Forelimb muscle (tissue), 1 donor: ENCODE results near the gene NPBWR2. TPM values are rescaled to one million over a fixed set of nuclear protein-coding genes. Genes with fewer than 3 reads are reported as not detected.

Source experiments
- DNase-seq: peaks from one replicate; pipeline ENCODE4 v3.0.0-alpha.2; 2013; ENCODE audit warnings: low read depth
- polyA plus RNA-seq: library from polyadenylated mRNA; unstranded; fragments of 120-200 nt; gene quantifications from one replicate; pipeline ENCODE4 v1.2.1, GENCODE V29; 2013; ENCODE audit not compliant: insufficient read length

The NPBWR2 gene
- polyA plus RNA-seq, 1 donor: not detected

DNA sequence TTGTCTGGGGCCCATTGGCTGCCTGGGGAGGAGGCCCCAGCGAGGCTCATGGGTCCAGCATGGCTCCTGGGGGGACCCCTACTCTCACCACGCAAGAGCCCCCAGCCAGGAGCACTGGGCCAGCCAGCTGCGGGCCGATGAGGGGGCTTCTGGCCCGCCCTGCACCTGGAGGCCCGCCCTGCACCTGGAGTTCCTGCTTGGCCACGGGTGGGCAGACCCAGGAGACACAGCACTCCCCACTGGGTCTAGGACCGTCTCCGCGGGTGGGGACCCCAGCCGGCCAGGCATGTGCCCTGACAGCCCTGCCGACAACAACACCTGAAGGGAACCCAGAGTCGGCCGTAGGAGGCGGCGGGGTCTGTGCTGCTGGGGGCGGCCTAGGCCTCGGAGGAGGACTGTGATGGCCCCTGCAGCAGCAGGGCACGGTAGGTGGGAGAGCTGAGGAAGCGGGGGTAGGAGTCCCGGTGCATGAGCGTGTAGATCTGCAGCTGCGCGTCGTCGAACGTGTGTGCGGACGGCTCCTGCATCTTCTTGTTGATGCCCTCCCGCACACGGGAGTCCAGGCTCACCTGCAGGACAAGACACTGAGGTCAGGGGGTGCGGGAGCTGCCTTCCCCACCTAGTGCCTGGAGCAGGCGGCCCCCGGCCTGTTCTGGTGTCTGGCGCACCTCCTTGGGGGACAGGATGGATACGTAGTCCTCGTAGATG lies 33.7 kb downstream of the NPBWR2 start:
- no peak for DNase-seq

DNA sequence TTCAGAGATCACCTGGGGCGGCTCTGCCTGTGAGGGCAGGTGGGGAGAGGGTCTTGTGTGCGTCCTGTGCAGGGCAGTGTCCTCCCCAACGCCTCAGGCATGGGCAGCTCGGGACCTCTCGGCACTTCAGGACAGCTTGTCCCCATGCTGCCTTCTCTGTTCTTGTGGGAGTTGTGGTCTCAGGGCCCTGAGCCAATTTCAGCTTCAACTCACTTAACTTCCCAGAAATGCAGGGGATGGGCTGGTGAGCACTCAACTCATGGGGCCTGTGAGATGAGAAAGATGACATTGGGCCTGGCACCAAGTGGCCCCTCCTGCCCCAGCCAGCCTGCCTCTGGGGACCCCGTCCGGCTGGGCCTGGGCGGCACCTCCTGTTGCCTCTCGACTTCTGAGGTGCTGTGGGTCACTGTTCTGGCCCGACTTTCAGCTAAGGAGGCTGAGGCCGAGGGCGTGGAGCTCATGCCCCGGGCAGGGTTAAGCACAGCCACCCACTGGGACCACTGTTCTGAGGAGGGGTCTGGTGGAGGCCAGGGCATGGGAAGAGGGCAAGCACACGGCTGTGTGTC lies 34.8 kb downstream of the NPBWR2 start:
- DNase-seq: no peak

DNA sequence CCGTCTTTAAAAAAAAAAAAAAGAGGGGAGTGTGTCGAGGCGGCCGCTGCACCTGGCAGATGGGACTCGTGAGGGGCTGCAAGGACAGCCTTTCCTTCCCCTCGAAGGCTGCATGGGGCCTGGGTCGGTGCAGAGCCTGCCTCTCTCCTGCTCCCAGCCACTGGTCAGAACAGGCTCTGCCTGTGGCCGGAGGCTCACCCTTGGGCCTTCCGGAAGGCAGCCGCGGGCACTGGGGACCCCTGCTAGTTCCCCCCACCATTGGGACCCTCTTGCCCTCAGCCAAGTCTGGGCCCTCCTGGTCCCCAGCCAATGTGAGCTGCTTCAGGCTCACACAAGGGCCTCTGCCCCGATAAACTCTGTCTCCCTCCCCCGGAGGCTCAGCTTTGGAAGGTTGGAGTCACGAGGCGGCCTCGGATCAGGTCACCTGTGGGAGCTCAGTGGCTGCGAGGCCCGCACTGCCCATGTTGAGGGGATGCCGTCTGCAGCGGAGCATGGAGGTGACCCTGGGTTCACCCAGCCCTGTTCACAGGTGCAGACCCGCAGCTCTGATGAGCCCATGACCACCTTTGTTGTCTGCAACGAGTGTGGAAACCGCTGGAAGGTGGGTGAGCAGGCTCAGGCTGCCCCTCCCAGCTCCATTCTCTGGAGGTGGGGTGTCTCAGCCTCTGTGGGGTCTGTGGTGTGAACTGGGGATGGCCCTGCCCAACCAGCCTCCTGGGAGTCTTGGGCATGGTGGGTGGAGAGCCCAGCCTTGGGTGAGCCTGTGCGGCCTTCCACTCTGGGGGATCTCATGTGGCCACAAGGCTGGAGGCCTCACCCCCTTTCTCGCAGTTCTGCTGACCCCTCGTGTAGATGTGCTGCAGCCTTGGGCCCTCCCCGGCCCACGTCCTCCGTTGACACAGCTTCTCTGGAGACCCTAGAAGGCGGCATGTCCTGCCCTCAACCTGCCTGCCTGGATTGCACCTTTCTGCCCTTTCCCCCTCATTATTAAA lies 35.7 kb downstream of the NPBWR2 start:
- no peak for DNase-seq

DNA sequence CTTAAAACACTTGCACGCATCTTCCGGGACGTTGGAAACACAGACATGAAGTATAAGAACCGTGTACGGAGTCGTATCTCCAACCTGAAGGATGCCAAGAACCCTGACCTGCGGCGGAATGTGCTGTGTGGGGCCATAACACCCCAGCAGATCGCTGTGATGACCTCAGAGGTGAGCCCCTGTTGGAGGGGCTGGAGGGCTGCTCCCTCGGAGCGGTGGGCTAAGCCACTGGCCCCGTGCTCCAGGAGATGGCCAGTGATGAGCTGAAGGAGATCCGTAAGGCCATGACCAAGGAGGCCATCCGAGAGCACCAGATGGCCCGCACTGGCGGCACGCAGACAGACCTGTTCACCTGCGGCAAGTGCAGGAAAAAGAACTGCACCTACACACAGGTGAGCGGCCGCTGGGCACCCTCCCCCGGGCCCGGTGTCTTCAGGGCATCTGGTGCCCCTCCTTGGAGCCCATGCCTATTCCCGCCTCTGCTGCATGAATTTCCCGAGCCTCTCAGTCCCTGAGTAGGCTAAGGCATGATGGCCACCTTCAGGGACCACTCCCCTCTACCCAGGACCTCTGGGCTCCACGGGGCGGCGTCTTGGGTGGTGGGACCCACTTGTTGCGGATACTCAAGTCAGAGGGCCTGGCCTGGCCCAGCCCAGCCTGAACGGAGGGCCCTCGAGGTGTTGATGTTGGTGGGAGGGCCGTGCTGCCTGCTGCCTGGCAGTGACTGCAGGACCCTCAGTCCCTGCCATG lies 36.9 kb downstream of the NPBWR2 start:
- DNase-seq: no peak

DNA sequence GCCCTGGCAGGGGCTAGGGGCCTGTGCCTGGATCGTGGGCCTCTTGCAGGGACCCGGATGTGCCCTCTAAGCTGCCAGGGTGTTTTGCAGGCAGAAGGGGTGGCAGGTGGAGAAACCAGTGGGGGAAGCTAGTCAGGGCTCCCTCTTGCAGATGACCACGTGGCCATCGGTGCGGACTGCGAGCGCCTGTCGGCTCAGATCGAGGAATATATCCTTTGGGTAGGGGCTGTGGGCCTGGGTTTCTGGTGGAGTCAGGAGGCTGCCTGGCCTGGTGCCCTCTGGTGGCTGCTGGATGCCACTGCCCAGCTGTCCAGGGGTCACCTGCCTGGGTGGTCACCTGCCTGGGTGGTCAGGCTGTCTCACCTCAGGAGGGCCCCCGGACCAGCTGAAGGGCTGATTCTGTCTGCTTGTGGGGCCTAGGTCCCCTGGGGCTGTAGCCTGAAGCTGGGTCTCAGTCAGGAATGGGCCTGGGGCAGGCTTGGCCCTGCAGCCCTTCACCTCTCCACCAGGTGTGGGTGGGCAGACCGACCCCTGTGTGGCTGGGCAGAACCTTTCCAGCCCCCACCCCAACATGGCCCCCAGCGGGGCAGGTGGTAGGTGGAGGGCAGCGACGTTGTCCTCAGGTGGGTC lies 37.6 kb downstream of the NPBWR2 start:
- no peak for DNase-seq

DNA sequence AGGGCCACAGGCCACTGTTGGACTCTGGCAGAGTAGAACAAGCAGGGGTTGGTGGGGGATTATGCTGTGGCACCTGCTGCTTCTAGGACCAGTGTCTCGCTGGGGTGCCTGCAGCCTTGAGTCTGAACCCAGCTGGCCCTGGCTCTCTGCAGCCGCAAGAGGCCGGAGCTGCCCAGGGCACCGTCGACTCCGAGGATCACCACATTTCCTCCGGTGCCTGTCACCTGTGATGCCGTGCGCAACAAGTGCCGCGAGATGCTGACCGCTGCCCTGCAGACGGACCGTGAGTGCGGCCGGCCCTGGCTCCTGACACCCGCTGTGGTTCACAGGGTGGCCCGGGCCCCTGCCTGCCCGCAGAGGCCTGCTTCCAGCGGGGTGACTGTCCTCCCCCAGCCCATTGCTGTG lies 38.2 kb downstream of the NPBWR2 start:
- no peak for DNase-seq

DNA sequence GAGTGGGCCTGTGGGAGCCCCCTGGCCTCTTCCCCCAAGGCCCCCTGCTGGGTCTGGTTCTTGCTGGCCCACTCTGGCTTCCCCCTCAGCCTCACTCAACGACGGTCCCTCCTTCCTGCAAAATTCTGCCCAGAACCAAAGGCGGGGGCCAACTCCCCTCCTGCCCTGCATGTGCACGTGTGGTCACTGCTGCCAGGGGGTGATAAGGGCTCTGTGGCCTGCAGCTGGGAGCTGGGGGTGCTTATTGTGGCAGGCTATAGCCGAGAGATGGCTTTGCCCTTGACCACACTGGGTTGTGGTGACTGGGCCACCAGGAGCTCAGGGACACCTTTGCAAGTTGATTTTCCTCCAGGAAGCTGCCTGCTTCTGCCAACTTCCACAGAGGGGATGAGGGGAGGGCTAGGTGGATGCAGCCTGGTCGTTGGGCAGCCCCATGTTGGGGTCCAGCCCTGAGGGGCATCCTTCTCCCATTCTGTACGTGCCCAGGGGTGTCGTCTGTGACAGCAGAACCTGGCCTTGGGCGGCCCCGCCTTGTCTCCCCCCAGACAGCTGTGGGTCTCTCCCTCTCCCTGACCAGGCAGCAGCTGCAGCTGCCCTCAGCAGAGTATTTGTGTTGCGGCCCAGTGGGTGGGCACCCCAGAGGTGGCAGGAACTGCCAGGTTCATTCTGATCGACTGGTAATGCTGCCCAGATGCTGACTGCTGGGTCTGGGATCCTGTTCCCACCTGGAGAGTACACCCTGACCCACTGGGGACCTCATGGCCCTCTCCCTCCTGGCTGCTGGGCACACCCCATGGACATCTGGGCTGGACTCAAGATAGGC lies 38.8 kb downstream of the NPBWR2 start:
- no peak for DNase-seq

DNA sequence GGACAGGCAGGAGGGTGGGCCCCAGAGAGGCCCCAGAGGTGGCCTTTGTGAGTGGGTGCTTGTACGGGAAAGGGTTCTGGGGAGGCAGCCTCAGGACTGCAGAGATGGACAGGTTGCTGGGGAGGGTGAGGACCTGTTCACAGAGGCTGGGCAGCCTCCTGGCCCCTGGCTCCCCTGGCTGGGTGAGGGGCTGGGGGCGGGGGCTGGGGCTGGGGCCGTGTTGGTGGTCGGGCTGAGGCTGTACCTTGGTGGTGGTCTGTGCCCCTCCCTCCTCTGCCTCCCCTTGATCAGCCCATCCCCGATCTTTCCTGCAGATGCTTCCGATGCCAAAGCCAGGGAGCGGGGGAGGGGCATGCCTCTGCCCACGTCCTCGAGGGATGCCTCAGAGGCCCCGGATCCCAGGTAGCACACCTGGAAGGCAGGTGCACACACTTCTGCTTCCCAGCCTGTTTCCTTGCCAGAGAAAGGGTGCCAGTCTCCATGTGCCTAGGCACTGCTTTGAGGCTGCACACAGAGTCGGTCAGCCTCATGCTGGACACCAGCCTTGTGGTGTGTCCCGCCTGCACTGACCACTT lies 39.5 kb downstream of the NPBWR2 start:
- DNase-seq: no peak

DNA sequence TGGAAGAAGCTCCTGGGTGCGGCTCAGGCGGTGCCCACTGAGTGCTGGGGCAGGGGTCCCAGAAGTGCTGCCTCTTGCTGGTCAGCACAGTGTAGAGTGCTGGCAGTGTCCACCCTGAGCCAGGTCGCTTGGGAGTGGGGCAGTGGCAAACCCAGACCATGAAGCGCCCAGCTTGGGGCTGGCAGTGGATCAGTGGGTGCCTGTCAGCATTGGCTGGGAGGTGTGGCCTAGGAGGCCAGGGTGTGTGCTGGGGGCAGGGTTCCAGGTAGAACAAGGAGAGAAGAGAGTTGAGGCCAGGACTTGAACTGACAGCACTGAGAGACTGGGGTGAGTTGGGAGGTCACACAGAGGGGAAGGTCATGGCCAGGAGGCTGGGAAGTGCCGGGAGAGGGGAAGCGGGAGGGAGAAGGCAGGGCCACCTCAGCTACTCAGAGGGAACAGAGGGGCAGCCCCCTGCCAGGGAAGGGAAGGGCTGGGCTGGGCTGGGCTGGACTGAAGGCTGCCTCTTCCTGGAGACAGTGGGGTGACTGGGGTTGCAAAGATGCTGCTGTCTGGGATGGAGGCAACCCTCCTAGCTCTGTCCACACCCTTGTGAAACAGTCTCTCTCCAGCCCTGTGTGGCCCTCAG lies 40.2 kb downstream of the NPBWR2 start:
- DNase-seq: no peak

DNA sequence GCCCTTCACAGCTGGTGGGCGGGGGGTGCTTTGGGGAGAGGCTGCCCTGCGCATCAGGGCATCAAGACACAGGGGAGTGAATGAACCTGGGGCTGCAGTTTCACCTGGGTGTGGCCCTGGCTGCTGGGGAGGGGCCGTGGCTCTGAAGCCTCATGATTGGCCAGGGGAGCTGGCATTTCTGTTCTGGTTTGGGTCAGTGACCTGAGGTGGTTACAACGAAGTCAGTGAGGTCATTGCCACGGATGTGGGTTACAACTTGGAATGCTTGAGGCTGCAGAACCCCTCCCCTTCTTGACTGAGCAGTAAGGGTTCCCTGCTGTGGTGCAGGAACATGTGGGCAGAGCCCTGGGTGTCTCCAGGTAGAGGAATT lies 41.4 kb downstream of the NPBWR2 start:
- DNase-seq: no peak

DNA sequence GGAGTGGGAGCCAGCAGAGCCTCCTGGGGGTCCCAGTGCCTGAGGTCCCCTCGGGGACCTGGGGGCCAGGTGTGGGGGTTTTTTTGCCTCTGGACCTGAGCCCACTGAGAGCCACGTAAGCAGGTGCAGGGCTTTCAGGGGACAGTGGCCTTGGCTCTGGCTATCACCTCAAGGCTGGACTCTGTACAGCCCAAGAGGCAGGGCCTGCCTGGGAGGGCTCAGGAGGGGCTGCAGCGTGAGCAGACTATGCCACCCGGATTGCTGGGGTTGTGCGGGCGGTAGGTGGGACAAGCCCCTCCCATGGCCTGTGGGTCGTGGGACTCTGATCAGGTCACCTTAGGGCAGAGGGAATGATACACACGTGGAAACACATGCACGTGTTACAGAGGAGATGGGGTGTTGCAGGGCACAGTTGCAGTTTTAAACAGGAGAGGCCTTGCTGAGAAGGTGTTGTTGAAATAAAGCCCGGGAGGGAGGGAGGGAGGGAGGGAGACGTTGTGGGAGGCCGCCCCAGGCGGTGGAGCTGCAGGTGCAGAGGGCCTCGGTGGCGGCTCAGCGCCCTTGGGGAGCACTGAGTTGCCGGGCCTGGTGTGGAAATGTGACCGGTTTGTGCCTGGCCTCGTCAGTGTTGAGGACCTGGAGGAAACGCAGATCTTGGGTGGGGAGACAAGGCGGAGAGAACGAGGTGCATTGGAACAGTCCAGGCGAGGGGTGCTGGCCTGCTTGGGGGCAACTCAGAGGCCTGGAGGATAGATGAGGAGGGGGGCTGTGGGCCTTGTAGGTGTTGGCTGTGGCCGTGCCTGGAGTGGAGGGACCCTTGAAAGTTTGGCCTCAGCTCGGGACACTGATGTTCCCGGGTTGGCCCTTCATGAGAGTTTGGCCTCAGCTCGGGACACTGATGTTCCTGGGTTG lies 42.0 kb downstream of the NPBWR2 start:
- no peak for DNase-seq

DNA sequence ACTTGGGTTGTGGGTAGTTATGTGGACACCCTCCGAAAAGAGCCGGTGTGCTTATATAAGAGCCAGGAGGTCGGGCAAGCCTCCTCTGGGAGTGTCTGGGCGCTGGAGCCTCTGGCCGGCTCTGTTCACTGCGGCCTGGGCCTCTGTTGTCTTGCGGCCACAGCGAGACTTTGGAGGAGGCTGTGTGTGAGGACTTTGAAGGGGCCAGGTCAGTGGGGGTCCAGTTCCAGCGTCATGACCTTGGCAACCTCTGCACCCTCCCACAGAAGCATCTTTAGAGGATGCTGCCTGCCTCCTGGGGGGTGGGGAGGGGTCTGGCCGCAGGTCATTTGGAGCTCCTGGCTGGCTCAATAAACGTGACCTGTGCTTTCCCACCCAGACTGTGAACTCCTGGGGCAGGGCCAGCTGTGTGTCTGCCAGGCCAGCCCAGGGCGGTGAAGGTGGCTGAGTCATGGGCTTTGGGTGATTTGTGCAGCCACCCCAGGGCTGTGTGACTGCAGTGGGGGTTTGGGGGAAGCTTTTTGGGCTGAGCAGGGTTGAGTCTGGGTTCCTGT lies 43.1 kb downstream of the NPBWR2 start:
- DNase-seq: no peak

DNA sequence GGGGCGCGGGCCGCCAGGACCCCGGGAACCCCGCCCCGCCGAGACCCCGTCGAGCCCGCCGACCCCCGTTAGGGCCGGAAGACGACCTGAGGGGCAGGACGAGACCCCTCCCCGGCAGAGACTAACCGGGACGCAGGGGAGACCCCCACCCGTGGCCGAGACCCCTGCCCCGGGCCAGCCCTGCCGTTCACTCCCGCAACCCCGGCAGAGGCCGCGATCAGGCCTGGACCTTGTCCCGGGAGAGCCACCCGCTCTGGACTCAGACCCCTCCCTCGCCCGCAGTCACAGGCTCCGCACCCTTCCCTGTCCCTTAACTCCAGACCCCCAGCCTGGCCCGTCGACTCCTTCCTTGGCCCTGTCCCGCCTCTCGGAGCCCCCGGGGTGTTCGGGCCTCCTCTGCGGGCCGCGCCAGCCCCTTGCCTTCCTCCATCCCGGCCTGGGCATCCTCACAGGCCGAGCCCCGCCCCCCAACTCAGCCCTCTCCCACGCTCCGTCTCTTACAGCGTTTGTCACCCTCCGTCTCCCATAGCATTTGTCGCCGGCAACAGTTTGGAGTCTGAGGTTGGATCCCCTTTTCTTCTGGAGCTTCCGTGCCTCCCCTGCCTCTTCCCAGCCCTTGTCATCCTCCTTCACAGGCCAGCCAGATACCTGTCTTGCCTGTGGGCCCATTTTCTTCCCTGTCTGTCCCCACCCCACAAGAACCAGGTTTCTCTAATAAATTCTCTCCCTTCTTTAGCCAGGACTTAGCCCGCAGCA lies 43.8 kb downstream of the NPBWR2 start:
- DNase-seq: no peak

DNA sequence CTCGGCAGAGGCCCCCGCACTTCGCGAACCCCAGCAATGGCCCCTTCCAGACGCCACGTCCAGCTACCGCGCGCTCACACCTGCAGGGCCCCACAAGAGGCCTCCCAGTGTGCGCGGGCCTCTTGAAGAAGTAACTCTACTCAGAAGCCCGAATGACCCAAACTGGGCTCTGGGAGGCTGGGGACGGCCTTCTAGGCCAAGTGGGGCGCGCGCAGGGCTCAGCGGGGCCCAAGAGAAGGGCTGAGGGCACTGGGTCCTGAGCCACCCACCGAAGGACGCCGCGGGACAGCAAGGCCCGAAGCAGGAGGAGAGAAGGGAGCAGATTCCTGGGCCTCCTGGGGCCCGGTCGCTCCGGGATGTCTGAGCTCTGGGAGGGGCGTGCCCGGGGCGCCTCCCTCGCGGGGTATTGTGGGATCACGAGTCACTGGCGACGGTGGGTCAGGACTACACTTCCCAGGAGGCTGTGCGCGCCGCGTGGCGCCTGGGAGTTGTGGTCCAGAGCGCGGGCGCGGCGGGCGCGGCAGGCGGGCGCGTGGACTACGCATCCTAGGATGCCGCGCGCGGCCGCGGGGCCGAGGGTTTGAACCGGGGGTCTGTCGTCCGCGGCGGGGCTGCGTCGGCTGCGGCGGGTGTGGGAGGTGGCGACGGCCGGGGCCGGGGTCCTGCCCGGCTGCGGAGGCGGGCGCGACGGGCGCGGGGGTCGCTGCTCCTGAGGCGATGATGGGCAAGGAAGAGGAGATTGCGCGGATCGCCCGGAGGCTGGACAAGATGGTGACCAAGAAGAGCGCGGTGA lies 44.6 kb downstream of the NPBWR2 start, which contains the start of gene TCEA2:
TCEA2 (plus strand) TSS at position 603 of the 793 bp plus-strand sequence; CDS start at position 718, 115 bp downstream.
- DNase-seq: peak; percentile 93

DNA sequence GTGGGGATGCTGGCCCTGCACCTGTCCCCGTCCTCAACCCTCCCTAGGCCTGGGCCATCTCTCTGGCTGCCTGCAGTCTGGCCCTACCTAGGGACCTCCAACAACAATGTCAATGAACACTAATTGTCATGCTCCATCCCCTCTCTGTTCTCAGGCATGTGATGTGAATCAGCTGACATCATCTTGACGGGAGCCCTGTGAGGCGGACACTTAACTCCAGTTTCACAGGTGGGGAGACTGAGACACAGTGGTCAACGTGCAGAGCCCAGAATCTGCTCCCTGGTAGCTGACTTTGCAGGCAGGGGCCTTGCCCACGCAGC lies 45.1 kb downstream of the NPBWR2 start:
- DNase-seq: no peak

DNA sequence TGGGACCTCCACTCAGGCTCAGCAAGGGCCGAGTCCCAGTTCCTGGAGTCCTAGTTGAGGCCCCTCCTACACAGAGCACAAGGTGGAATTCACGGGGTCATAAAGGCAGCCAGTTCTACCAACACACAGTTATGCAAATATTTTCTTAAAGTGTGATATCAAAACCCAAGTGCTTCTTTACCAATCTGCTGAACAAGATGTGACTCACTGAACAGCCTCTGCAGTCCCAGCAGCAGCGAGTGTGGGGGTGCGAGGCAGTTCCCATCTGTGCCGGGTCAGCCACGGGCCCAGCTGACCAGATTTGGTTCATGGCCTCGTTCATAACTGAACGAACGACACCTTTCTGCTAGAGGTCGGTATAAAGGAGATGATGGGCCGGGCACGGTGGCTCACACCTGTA lies 48.8 kb downstream of the NPBWR2 start:
- DNase-seq: no peak
